ENCODE data around the gene ILDR1. TPM values are rescaled to one million over a fixed set of nuclear protein-coding genes. Genes with fewer than 3 reads are reported as not detected.

ILDR1 gene
- polyA plus RNA-seq, 1 donor: 3.2 TPM

GRCh38 chr3:121976727-121977126, 45.3 kb downstream of the ILDR1 start:
- no peaks in the 10 kb centered on the region for H3K9me3 ChIP-seq (ENCODE audit: control insufficient read depth, low read depth, low read length)
- peaks cover 4% of the 10 kb centered on the region for H3K4me1 ChIP-seq (ENCODE audit: control insufficient read depth, insufficient read depth, low read length)
- H3K36me3 ChIP-seq (ENCODE audit: control insufficient read depth, insufficient read depth, low read length): no peaks in the 10 kb centered on the region
- H3K4me3 ChIP-seq (ENCODE audit: low read length): no peak overlapping the region
- no peak for DNase-seq
- no CpG with 5 or more reads among the region's 1 CpG for WGBS (ENCODE audit: insufficient coverage, low lambda C conversion rate)
- H3K27ac ChIP-seq (ENCODE audit: low read length): no peak overlapping the region
- H3K27me3 ChIP-seq (ENCODE audit: control insufficient read depth, insufficient read depth, low read length): no peaks in the 10 kb centered on the region

- Histone ChIP-seq H3K9me3 (ENCODE audit: control insufficient read depth, low read depth, low read length) (no peaks in the 10 kb centered on the region), H3K36me3 (ENCODE audit: control insufficient read depth, insufficient read depth, low read length) (no peaks in the 10 kb centered on the region), H3K27ac (ENCODE audit: low read length) (no peak overlapping the region), H3K4me1 (ENCODE audit: control insufficient read depth, insufficient read depth, low read length) (peaks cover 4% of the 10 kb centered on the region), H3K27me3 (ENCODE audit: control insufficient read depth, insufficient read depth, low read length) (no peaks in the 10 kb centered on the region), H3K4me3 (ENCODE audit: low read length) (no peak overlapping the region)
- DNase-seq: no peak
- WGBS (ENCODE audit: insufficient coverage, low lambda C conversion rate): 100% methylated on average over 1 of the region's 1 CpG
Observed at GRCh38 chr3:121975702-121976302, 46.2 kb downstream of the ILDR1 start.

GRCh38 chr3:121974601-121975111, 47.4 kb downstream of the ILDR1 start:
- Histone ChIP-seq H3K27ac (ENCODE audit: low read length) (no peak overlapping the region), H3K9me3 (ENCODE audit: control insufficient read depth, low read depth, low read length) (no peaks in the 10 kb centered on the region), H3K4me3 (ENCODE audit: low read length) (no peak overlapping the region), H3K36me3 (ENCODE audit: control insufficient read depth, insufficient read depth, low read length) (no peaks in the 10 kb centered on the region), H3K4me1 (ENCODE audit: control insufficient read depth, insufficient read depth, low read length) (no peaks in the 10 kb centered on the region), H3K27me3 (ENCODE audit: control insufficient read depth, insufficient read depth, low read length) (no peaks in the 10 kb centered on the region)
- no CpG with 5 or more reads among the region's 2 CpGs for WGBS (ENCODE audit: insufficient coverage, low lambda C conversion rate)
- no peak for DNase-seq

DNA sequence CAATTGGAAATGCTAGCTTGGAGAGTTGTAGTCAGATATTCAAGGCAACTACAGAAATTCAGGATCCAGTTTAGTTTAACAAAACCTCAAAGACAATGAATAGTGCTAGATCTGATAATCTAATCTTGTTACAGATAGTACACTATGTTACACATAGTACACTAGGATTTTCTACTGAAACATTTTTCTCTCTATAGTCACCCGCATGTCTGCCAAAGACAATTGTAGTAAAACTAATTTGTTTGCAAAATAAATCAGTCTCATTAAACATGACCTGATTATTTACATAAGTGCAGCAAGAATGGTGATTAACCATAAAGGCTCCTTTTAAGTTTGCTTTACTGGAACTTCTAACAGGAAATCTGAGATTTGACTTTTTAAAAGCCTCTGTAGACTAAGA, 52.0 kb downstream of the ILDR1 start:
- H3K4me1 ChIP-seq (ENCODE audit: control insufficient read depth, insufficient read depth, low read length): no peaks in the 10 kb centered on the region
- H3K9me3 ChIP-seq (ENCODE audit: control insufficient read depth, low read depth, low read length): no peaks in the 10 kb centered on the region
- 100% methylated on average over 1 of the region's 1 CpG for WGBS (ENCODE audit: insufficient coverage, low lambda C conversion rate)
- H3K27ac ChIP-seq (ENCODE audit: low read length): no peak overlapping the region
- H3K36me3 ChIP-seq (ENCODE audit: control insufficient read depth, insufficient read depth, low read length): no peaks in the 10 kb centered on the region
- no peak for DNase-seq
- no peak overlapping the region for H3K4me3 ChIP-seq (ENCODE audit: low read length)
- H3K27me3 ChIP-seq (ENCODE audit: control insufficient read depth, insufficient read depth, low read length): no peaks in the 10 kb centered on the region

- Histone ChIP-seq H3K9me3 (ENCODE audit: control insufficient read depth, low read depth, low read length) (no peaks in the 10 kb centered on the region), H3K4me3 (ENCODE audit: low read length) (no peak overlapping the region), H3K27me3 (ENCODE audit: control insufficient read depth, insufficient read depth, low read length) (no peaks in the 10 kb centered on the region), H3K27ac (ENCODE audit: low read length) (no peak overlapping the region), H3K4me1 (ENCODE audit: control insufficient read depth, insufficient read depth, low read length) (no peaks in the 10 kb centered on the region), H3K36me3 (ENCODE audit: control insufficient read depth, insufficient read depth, low read length) (no peaks in the 10 kb centered on the region)
- WGBS (ENCODE audit: insufficient coverage, low lambda C conversion rate): 80% methylated on average over 1 of the region's 2 CpGs
- DNase-seq: no peak
Observed at GRCh38 chr3:121969631-121970030, 52.4 kb downstream of the ILDR1 start.

- Histone ChIP-seq H3K27ac (ENCODE audit: low read length) (no peak overlapping the region), H3K36me3 (ENCODE audit: control insufficient read depth, insufficient read depth, low read length) (no peaks in the 10 kb centered on the region), H3K9me3 (ENCODE audit: control insufficient read depth, low read depth, low read length) (no peaks in the 10 kb centered on the region), H3K4me1 (ENCODE audit: control insufficient read depth, insufficient read depth, low read length) (no peaks in the 10 kb centered on the region), H3K4me3 (ENCODE audit: low read length) (no peak overlapping the region), H3K27me3 (ENCODE audit: control insufficient read depth, insufficient read depth, low read length) (no peaks in the 10 kb centered on the region)
- no CpG with 5 or more reads among the region's 1 CpG for WGBS (ENCODE audit: insufficient coverage, low lambda C conversion rate)
- DNase-seq: no peak
Observed at GRCh38 chr3:121963608-121964007, 58.4 kb downstream of the ILDR1 start.

DNA sequence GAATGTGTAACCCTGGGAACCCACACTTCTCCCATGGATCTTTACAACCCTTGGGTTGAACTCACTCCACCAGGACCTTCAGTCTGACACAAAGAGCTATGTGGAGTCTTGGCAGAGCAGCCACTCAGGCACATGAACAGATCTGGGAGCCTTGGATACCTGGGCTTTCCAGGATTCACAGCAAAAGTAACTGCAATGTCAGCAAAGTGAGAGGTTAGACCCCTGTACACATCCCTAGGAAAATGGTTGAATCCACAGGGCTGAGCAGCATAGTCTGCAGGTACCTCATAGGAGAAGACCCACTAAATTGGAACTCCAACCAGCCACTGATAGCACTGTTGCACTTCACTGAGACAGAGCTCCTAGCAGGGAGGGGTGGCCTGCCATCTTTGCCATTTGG, 59.6 kb downstream of the ILDR1 start:
- no peak for DNase-seq
- no peaks in the 10 kb centered on the region for H3K9me3 ChIP-seq (ENCODE audit: control insufficient read depth, low read depth, low read length)
- no peaks in the 10 kb centered on the region for H3K36me3 ChIP-seq (ENCODE audit: control insufficient read depth, insufficient read depth, low read length)
- H3K4me3 ChIP-seq (ENCODE audit: low read length): no peak overlapping the region
- H3K27me3 ChIP-seq (ENCODE audit: control insufficient read depth, insufficient read depth, low read length): no peaks in the 10 kb centered on the region
- no peaks in the 10 kb centered on the region for H3K4me1 ChIP-seq (ENCODE audit: control insufficient read depth, insufficient read depth, low read length)
- no peak overlapping the region for H3K27ac ChIP-seq (ENCODE audit: low read length)

- Histone ChIP-seq H3K36me3 (ENCODE audit: control insufficient read depth, insufficient read depth, low read length) (no peaks in the 10 kb centered on the region), H3K9me3 (ENCODE audit: control insufficient read depth, low read depth, low read length) (no peaks in the 10 kb centered on the region), H3K4me3 (ENCODE audit: low read length) (no peak overlapping the region), H3K4me1 (ENCODE audit: control insufficient read depth, insufficient read depth, low read length) (no peaks in the 10 kb centered on the region), H3K27me3 (ENCODE audit: control insufficient read depth, insufficient read depth, low read length) (no peaks in the 10 kb centered on the region), H3K27ac (ENCODE audit: low read length) (no peak overlapping the region)
- no peak for DNase-seq
Observed at GRCh38 chr3:121961283-121961682, 60.8 kb downstream of the ILDR1 start.

DNA sequence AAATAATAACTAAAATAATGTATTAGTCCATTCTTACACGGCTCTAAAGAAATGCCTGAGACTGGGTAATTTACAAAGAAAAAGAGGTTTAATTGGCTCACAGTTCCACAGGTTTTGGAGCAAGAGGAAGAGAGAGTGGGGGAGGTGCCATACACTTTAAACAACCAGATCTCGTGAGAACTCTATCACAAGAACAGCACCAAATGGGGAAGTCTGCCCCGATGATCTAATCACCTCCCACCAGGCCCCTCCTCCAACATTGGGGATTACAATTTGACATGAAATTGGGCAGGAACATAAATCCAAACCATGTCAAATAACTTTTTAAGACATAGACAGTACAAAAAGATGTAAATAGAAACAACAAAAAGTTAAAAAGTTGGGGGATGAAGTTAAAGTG, 63.2 kb downstream of the ILDR1 start:
- Histone ChIP-seq H3K9me3 (ENCODE audit: control insufficient read depth, low read depth, low read length) (no peaks in the 10 kb centered on the region), H3K4me1 (ENCODE audit: control insufficient read depth, insufficient read depth, low read length) (no peaks in the 10 kb centered on the region), H3K4me3 (ENCODE audit: low read length) (no peak overlapping the region), H3K27ac (ENCODE audit: low read length) (no peak overlapping the region), H3K27me3 (ENCODE audit: control insufficient read depth, insufficient read depth, low read length) (no peaks in the 10 kb centered on the region), H3K36me3 (ENCODE audit: control insufficient read depth, insufficient read depth, low read length) (no peaks in the 10 kb centered on the region)
- 100% methylated on average over 1 of the region's 3 CpGs for WGBS (ENCODE audit: insufficient coverage, low lambda C conversion rate)
- no peak for DNase-seq

- DNase-seq: no peak
- Histone ChIP-seq H3K9me3 (ENCODE audit: control insufficient read depth, low read depth, low read length) (peaks cover under 1% of the 10 kb centered on the region), H3K27me3 (ENCODE audit: control insufficient read depth, insufficient read depth, low read length) (no peaks in the 10 kb centered on the region), H3K27ac (ENCODE audit: low read length) (no peak overlapping the region), H3K36me3 (ENCODE audit: control insufficient read depth, insufficient read depth, low read length) (no peaks in the 10 kb centered on the region), H3K4me3 (ENCODE audit: low read length) (no peak overlapping the region), H3K4me1 (ENCODE audit: control insufficient read depth, insufficient read depth, low read length) (no peaks in the 10 kb centered on the region)
- no CpG with 5 or more reads among the region's 2 CpGs for WGBS (ENCODE audit: insufficient coverage, low lambda C conversion rate)
Observed at GRCh38 chr3:121957674-121958415, 64.2 kb downstream of the ILDR1 start.

DNA sequence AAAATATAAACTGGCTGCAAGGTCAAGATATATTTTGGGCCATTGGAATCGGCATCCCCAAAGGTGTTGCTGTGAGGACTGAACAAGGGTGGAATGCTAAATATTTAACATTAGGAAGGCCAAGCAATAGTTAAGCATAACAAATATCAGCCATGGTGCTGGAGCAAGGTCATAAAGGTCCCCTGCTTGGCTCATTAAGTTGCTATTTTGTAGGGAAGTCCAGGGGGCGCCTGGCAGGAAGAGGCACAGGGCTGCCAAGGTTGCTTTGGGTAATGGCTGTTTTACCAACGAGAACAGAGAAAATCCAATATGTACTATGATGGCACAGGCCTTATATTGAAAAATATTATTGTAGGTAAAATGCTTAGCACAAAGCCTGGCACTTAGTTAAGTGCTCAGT, 65.7 kb downstream of the ILDR1 start:
- H3K4me1 ChIP-seq (ENCODE audit: control insufficient read depth, insufficient read depth, low read length): no peaks in the 10 kb centered on the region
- no peaks in the 10 kb centered on the region for H3K36me3 ChIP-seq (ENCODE audit: control insufficient read depth, insufficient read depth, low read length)
- no peak for DNase-seq
- peaks cover 10% of the 10 kb centered on the region for H3K9me3 ChIP-seq (ENCODE audit: control insufficient read depth, low read depth, low read length)
- 83% methylated on average over 1 of the region's 3 CpGs for WGBS (ENCODE audit: insufficient coverage, low lambda C conversion rate)
- H3K4me3 ChIP-seq (ENCODE audit: low read length): no peak overlapping the region
- no peaks in the 10 kb centered on the region for H3K27me3 ChIP-seq (ENCODE audit: control insufficient read depth, insufficient read depth, low read length)
- no peak overlapping the region for H3K27ac ChIP-seq (ENCODE audit: low read length)

Data from large intestine (tissue), 3 donors.